HEK293T (cell line): ENCODE results near the gene PRPSAP2.
"Not testable (repeated sequence)": the region's sequence is repeated elsewhere in the genome, so short reads cannot be mapped to it uniquely, and the experiment has no call there.

Source experiments
- CTCF ChIA-PET: fragments of 350-600 bp; formaldehyde crosslinking; extraction: SDS; loops from one replicate; lab custom pipeline; 2021; ENCODE audit warnings: antibody characterized with exemption, inconsistent platforms; lab: Yijun Ruan, JAX
- POLR2A ChIA-PET: fragments of 350-600 bp; formaldehyde crosslinking; extraction: SDS; loops from one replicate; lab custom pipeline; 2020; ENCODE audit warnings: antibody characterized with exemption, inconsistent platforms; lab: Yijun Ruan, JAX
- DNase-seq: peaks from one replicate; pipeline ENCODE4 v3.0.0; 2012; ENCODE audit warnings: mixed read lengths; ENCODE audit errors: extremely low spot score
- ARNT ChIP-seq: fragments of 450-650 bp; IDR thresholded peaks from 2 replicates; pipeline ENCODE4 v1.6.1; 2017; ENCODE audit warnings: mild to moderate bottlenecking
- BHLHE40 ChIP-seq: fragments of 450-650 bp; IDR thresholded peaks from 2 replicates; pipeline ENCODE4 v1.6.1; 2016; ENCODE audit warnings: mild to moderate bottlenecking, moderate library complexity, borderline replicate concordance
- CTBP1 ChIP-seq: fragments of 450-650 bp; IDR thresholded peaks from 2 replicates; pipeline ENCODE4 v1.6.1; 2016; ENCODE audit warnings: borderline replicate concordance
- ELF4 ChIP-seq: fragments of 450-650 bp; IDR thresholded peaks from 2 replicates; pipeline ENCODE4 v1.6.1; 2017; ENCODE audit warnings: antibody characterized with exemption
- FOXA1 ChIP-seq: fragments of 450-650 bp; IDR thresholded peaks from 2 replicates; pipeline ENCODE4 v1.6.1; 2016; ENCODE audit warnings: mild to moderate bottlenecking
- FOXK2 ChIP-seq: fragments of 450-650 bp; IDR thresholded peaks from 2 replicates; pipeline ENCODE4 v1.6.1; 2016; ENCODE audit warnings: mild to moderate bottlenecking
- FOXM1 ChIP-seq: fragments of 450-650 bp; IDR thresholded peaks from 2 replicates; pipeline ENCODE4 v1.6.1; 2017; ENCODE audit warnings: mild to moderate bottlenecking, borderline replicate concordance
- HDGF ChIP-seq: fragments of 450-650 bp; IDR thresholded peaks from 2 replicates; pipeline ENCODE4 v1.6.1; 2017; ENCODE audit warnings: antibody characterized with exemption, borderline replicate concordance
- L3MBTL2 ChIP-seq: fragments of 450-650 bp; conservative IDR thresholded peaks from 2 replicates; pipeline ENCODE4 v1.6.1; 2016; ENCODE audit warnings: mild to moderate bottlenecking
- LEF1 ChIP-seq: fragments of 450-650 bp; IDR thresholded peaks from 2 replicates; pipeline ENCODE4 v1.6.1; 2017; ENCODE audit warnings: mild to moderate bottlenecking, borderline replicate concordance
- NFRKB ChIP-seq: fragments of 450-650 bp; IDR thresholded peaks from 2 replicates; pipeline ENCODE4 v1.6.1; 2016; ENCODE audit warnings: mild to moderate bottlenecking, moderate library complexity
- SP1 ChIP-seq: fragments of 450-650 bp; IDR thresholded peaks from 2 replicates; pipeline ENCODE4 v1.6.1; 2017
- SUZ12 ChIP-seq: fragments of 450-650 bp; IDR thresholded peaks from 2 replicates; pipeline ENCODE4 v1.6.1; 2016; ENCODE audit warnings: mild to moderate bottlenecking
- TARDBP ChIP-seq: fragments of 450-650 bp; IDR thresholded peaks from 2 replicates; pipeline ENCODE4 v1.6.1; 2016
- ZNF384 ChIP-seq: fragments of 450-650 bp; IDR thresholded peaks from 2 replicates; pipeline ENCODE4 v1.6.1; 2016
- TF ChIP-seq, protein P1 (sequence below): fragments of 450-650 bp; IDR thresholded peaks from 2 replicates; pipeline ENCODE4 v1.6.1; 2016

Gene PRPSAP2

DNA sequence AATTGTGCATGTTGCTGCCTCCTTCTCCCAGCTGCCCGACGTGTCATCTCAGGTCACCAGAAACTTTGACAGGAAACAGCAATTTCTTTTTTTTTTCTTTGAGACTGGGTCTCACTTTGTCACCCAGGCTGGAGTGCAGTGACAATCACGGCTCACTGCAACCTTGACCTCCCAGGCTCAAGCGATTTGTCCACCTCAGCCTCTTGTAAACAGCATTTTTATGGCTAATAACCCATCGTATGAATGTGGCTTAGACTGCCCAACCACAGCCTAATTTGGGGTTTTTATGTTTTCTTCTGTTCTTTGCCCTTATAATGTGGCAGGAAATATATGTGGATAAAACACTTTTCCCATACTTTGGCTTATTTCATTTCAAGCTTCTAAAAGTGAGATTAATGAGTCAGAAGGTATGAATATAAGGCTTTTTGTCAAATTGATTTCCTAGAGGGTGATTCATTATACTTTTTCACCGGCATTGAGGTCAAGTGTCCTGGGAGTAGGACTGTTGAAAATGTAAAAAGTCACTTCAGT is 63.0 kb downstream of the PRPSAP2 start:
- no peak for DNase-seq
- no peak for TF ChIP-seq SUZ12
- no peak for TF ChIP-seq FOXA1
- TF ChIP-seq TARDBP, result no peak
- TF ChIP-seq NFRKB, result no peak
- TF ChIP-seq CTBP1, result no peak
- no peak for TF ChIP-seq FOXM1
- no peak for TF ChIP-seq FOXK2
- TF ChIP-seq SP1, result no peak
- no peak for TF ChIP-seq ARNT
- TF ChIP-seq ZNF384, result no peak
- TF ChIP-seq HDGF, result no peak
- ChIA-PET CTCF (no interaction called here), POLR2A (no interaction called here)

DNA sequence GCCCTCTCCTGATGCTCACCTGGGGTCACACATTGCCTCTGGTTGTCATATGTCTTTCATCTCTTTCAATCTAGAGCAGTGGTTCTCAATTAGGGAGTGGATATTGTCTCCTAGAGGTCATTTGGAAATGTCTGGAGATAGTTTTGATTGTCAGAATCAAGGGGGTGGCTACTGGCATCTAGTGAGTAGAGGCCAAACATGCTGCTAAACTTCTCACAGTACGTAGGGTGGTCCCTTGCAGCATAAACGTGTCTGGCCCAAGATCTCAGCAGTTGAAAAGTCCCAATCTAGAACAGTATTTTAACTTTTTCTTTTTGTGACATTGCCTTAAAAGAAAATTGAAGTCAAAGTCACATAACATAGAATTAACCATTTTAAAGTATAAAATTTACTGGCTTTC is 63.6 kb downstream of the PRPSAP2 start:
- ChIA-PET CTCF (no interaction called here), POLR2A (no interaction called here)

DNA sequence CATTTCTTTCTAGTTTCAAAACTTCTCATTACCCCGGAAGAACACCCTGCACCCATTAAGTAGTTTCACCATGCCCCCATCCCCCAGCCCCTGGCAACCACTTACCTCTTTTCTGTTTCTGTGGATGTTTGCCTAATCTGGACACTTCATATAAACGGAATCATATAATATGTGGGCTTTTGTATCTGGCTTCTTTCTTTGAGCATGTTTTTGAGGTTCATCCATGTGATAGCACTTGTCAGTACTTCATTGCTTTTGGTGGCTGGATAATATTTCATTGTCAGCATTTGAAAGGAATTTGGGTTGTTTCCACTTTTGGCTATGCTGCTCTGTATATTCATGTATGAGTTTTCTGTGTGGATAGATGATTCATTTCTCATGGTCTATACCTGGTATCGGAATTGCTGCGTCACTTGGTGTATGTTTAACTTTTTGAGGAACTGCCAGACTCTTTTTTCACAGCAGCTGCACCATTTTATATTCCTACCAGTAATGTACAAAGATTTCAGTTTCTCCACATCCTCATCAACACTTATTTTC is 64.1 kb downstream of the PRPSAP2 start:
- ChIA-PET CTCF (no interaction called here), POLR2A (no interaction called here)
- TF ChIP-seq NFRKB (no peak), FOXM1 (no peak), CTBP1 (no peak), HDGF (no peak), ARNT (no peak), ZNF384 (no peak), LEF1 (no peak), BHLHE40 (no peak), TARDBP (no peak), FOXK2 (no peak), SP1 (no peak), L3MBTL2 (no peak), FOXA1 (no peak), SUZ12 (no peak), ELF4 (no peak)
- TF ChIP-seq, protein P1, sequence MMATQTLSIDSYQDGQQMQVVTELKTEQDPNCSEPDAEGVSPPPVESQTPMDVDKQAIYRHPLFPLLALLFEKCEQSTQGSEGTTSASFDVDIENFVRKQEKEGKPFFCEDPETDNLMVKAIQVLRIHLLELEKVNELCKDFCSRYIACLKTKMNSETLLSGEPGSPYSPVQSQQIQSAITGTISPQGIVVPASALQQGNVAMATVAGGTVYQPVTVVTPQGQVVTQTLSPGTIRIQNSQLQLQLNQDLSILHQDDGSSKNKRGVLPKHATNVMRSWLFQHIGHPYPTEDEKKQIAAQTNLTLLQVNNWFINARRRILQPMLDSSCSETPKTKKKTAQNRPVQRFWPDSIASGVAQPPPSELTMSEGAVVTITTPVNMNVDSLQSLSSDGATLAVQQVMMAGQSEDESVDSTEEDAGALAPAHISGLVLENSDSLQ, result no peak
- DNase-seq, result no peak

More for the DNA sequence above, 63.6 kb downstream of the PRPSAP2 start:
- no peak for DNase-seq
- TF ChIP-seq FOXA1, result no peak
- TF ChIP-seq CTBP1, result no peak
- no peak for TF ChIP-seq LEF1
- TF ChIP-seq L3MBTL2, result no peak
- no peak for TF ChIP-seq NFRKB
- no peak for TF ChIP-seq ARNT
- TF ChIP-seq, protein P1, result no peak
- TF ChIP-seq ELF4, result no peak
- TF ChIP-seq SUZ12, result no peak
- no peak for TF ChIP-seq BHLHE40
- TF ChIP-seq SP1, result no peak

DNA sequence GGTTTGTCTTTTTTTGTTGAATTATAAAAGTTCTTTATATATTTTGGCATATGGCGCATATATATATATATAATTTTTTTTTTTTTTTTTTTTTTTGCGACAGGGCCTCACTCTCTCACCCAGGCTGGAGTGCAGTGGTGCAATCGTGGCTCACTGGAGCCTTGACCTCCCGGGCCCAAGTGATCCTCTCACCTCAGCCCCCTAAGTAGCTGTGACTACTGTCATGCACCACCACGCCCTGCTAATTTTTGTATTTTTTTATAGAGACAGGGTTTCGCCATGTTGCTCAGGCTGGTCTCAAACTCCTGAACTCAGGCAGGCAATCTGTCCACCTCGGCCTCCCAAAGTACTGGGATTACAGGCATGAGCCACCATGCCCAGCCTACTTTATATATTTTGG is 64.7 kb downstream of the PRPSAP2 start:
- POLR2A ChIA-PET, CTCF ChIA-PET, DNase-seq: not testable (repeated sequence)

DNA sequence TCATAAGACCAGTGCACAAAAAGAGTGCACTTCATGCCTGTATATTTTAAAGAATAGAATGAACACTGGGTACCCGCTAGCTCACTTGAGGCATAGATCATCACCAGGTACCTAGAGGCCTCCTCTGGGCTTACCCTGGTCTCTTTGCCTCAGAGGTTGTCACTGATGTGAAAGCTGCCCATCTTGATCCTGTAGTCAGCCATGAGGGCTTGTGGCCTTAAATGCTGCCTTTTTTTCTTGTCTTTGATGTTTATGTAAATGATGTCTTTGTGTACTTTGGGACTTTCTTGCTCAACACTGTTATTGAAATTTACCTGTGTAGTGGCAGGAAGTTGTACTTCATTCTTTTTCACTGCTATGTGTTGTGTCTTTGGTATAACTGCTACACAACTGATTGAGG is 67.3 kb downstream of the PRPSAP2 start:
- ChIA-PET POLR2A (no interaction called here), CTCF (interaction anchor here (0.6 to 0.7 kb wide), 2 partner anchors 42 to 55 kb away, joined by 3 to 4 read pairs; no protein-coding TSS in a partner anchor)
- TF ChIP-seq TARDBP (no peak), HDGF (no peak), NFRKB (no peak), L3MBTL2 (no peak), FOXK2 (no peak), ARNT (no peak), CTBP1 (no peak), BHLHE40 (no peak), FOXM1 (no peak), SP1 (no peak), ZNF384 (no peak), LEF1 (no peak)
- no peak for DNase-seq

DNA sequence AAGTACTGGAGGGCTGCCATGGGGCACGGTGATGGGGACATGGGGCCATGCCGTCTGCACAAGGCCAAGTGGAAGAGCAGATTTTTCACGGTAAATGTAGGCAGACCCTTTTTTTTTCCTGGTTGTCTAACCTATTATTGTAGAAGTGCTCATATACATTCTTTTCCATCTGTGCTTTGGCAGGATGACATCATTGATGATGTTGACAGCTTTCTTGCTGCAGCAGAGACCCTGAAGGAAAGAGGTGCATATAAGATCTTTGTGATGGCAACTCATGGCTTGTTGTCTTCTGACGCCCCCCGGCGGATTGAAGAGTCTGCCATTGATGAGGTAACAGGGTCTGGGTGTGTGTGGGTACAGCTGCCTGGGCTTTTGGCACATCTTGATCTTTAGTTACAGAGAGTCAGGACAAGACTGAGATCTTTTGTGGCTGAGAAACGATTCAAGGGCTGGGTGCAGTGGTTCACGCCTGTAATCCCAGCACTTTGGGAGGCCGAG is 70.7 kb downstream of the PRPSAP2 start:
- ChIA-PET CTCF (no interaction called here), POLR2A (no interaction called here)
- TF ChIP-seq SP1 (no peak), FOXA1 (no peak), SUZ12 (no peak), FOXK2 (no peak), TARDBP (no peak), ZNF384 (no peak), LEF1 (no peak), ARNT (no peak), HDGF (no peak), L3MBTL2 (no peak), NFRKB (no peak), CTBP1 (no peak), FOXM1 (no peak), ELF4 (no peak), BHLHE40 (no peak)
- TF ChIP-seq, protein P1, result no peak
- no peak for DNase-seq
